Heart left ventricle (tissue), 13 donors: Measurements from ENCODE around the gene TRIM40.

Experiments
- CTCF ChIP-seq, 12 donors: fragments of 200-600 bp; sonication (generic) in 4 of 12; IDR thresholded peaks; one replicate each; pipeline versions ENCODE4 v1.5.0 to v1.8.0; 2018 to 2022; ENCODE audit warnings: antibody characterized with exemption in 12 of 12, mild to moderate bottlenecking in 5 of 12
- POLR2A ChIP-seq, 2 donors: fragments of 450-650 bp; IDR thresholded peaks; one replicate each; pipeline ENCODE4 v1.6.1; 2017; ENCODE audit warnings: antibody characterized with exemption in 2 of 2, mild to moderate bottlenecking in 2 of 2, moderate library complexity in 2 of 2
- donor health status: ischemic (EF 13 %, LVEDD 7.1; RV severe dilation, severe dysfunction).
- donor health status: DM: no; HTN: yes; CAD: no.
- donor health status: DM: no; HTN: no; CAD: no.
- donor health status: ischemic (EF 25% LVEDD 6.9; RV normal size, moderate dysfunction).
- donor health status: ischemic (EF 25% LVEDD 5.7; RV mildly dilated, moderate dysfunction).
- donor health status: ischemic (EF 35%, LVEDD 5.7; RV mildly dilated, moderate dysfunction).
- donor health status: nonischemic (EF 11% LVEDD 7.7; RV severe dilation, severe dysfunction).
- donor health status: DM: yes; HTN: yes; CAD: no.
- donor health status: PGD.
- donor health status: ischemic (EF 29% LVEDD 5.4; RV normal size, mild dysfunction).
- donor health status: nonischemic (EF 23%, LVEDD 6.1; RV moderate dilation, normal function).

DNA sequence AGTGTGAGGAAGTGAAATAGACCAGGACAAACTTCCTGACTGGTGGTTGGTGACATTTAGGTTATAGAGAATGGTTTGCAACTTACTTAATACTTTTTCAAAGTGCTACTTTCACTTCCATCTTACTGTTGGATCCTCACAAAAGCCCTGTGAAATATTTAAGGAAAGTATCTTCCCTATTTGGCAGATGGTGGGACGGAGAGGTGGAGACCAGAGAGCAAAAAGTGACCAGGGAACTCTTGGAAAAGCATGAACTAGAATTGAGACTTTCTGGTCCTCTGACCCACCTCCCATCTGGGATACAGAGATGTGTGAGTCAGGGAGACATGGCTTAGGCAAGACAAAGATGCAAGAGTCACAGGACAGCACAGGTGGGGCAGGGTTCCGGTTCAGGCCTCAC lies 22.1 kb downstream of the TRIM40 start:
- no peak for TF ChIP-seq CTCF (IDR thresholded peaks at IDR 0.05)
- TF ChIP-seq POLR2A (IDR thresholded peaks at IDR 0.05), result no peak
